Measurements from ENCODE around the gene PLXNB2.
"Not testable (repeated sequence)": the region's sequence is repeated elsewhere in the genome, so short reads cannot be mapped to it uniquely, and the experiment has no call there.

PLXNB2 gene

GRCh38 chr22:50337262-50338041 is 30.0 kb upstream of the PLXNB2 start:
- H3K4me3 Mint-ChIP-seq = no peak overlapping the region
- ATAC-seq = no peak
- no peak overlapping the region for H3K27ac Mint-ChIP-seq
- H3K27me3 Mint-ChIP-seq = no peaks in the 10 kb centered on the region
- no peaks in the 10 kb centered on the region for H3K9me3 Mint-ChIP-seq
- no peak for DNase-seq
- peaks cover 11% of the 10 kb centered on the region for H3K4me1 Mint-ChIP-seq

- H3K9me3 Mint-ChIP-seq, H3K4me1 Mint-ChIP-seq, ATAC-seq, DNase-seq, H3K27ac Mint-ChIP-seq, H3K4me3 Mint-ChIP-seq, H3K27me3 Mint-ChIP-seq: not testable (repeated sequence)
Observed at GRCh38 chr22:50334433-50334832, 27.0 kb upstream of the PLXNB2 start.

- ATAC-seq = peak; percentile 18
- Mint-ChIP-seq H3K27ac (no peak overlapping the region), H3K4me1 (peaks cover 20% of the 10 kb centered on the region), H3K4me3 (no peak overlapping the region), H3K27me3 (peaks cover 12% of the 10 kb centered on the region), H3K9me3 (no peaks in the 10 kb centered on the region)
- DNase-seq = no peak
Observed at GRCh38 chr22:50329236-50329635, 21.8 kb upstream of the PLXNB2 start.

- H3K9me3 Mint-ChIP-seq = no peaks in the 10 kb centered on the region
- H3K4me3 Mint-ChIP-seq = peak overlapping the region; percentile 86 to 91
- H3K27ac Mint-ChIP-seq = peak overlapping the region; percentile 87 to 90
- DNase-seq (no peak), ATAC-seq (no peak)
- H3K27me3 Mint-ChIP-seq = peaks cover 12% of the 10 kb centered on the region
- H3K4me1 Mint-ChIP-seq = peaks cover 20% of the 10 kb centered on the region
Observed at GRCh38 chr22:50327711-50328019, 20.2 kb upstream of the PLXNB2 start.

GRCh38 chr22:50326956-50327710 is 19.7 kb upstream of the PLXNB2 start, which contains the start of gene DENND6B:
Gene DENND6B (minus strand): TSS chr22:50327012. CDS start chr22:50326988, 24 bp downstream.
- Mint-ChIP-seq H3K27me3 (peaks cover 12% of the 10 kb centered on the region), H3K27ac (peak within 1 kb of the TSS; percentile 87 to 90), H3K4me1 (peaks cover 20% of the 10 kb centered on the region), H3K9me3 (no peaks in the 10 kb centered on the region), H3K4me3 (peak within 1 kb of the TSS; percentile 86 to 91)
- ATAC-seq (peak; percentile 95), DNase-seq (peak; percentile 66 to 71)

GRCh38 chr22:50326225-50326955 is 18.9 kb upstream of the PLXNB2 start:
- H3K4me3 Mint-ChIP-seq = peak overlapping the region; percentile 86 to 90
- ATAC-seq = peak; percentile 24

GRCh38 chr22:50325444-50326224 is 18.2 kb upstream of the PLXNB2 start:
- DNase-seq = no peak
- Mint-ChIP-seq H3K4me1 (peaks cover 20% of the 10 kb centered on the region), H3K27ac (peak overlapping the region in 1 of 2 donors; percentile 68), H3K4me3 (peak overlapping the region; percentile 86 to 90), H3K9me3 (no peaks in the 10 kb centered on the region), H3K27me3 (peaks cover 12% of the 10 kb centered on the region)
- no peak for ATAC-seq

More at GRCh38 chr22:50326225-50326955, 18.9 kb upstream of the PLXNB2 start:
- H3K4me1 Mint-ChIP-seq = peaks cover 20% of the 10 kb centered on the region
- no peaks in the 10 kb centered on the region for H3K9me3 Mint-ChIP-seq
- no peak for DNase-seq
- peaks cover 12% of the 10 kb centered on the region for H3K27me3 Mint-ChIP-seq
- H3K27ac Mint-ChIP-seq = peak overlapping the region; percentile 36 to 68

GRCh38 chr22:50323900-50324299 is 16.5 kb upstream of the PLXNB2 start:
- H3K27me3 Mint-ChIP-seq = peaks cover 12% of the 10 kb centered on the region
- ATAC-seq (no peak), DNase-seq (no peak)
- H3K4me1 Mint-ChIP-seq = peaks cover 14% of the 10 kb centered on the region
- H3K9me3 Mint-ChIP-seq = no peaks in the 10 kb centered on the region
- H3K27ac Mint-ChIP-seq = no peak overlapping the region
- no peak overlapping the region for H3K4me3 Mint-ChIP-seq

GRCh38 chr22:50322382-50323104 is 15.1 kb upstream of the PLXNB2 start:
- not testable (repeated sequence) for DNase-seq, ATAC-seq, H3K27ac Mint-ChIP-seq, H3K9me3 Mint-ChIP-seq, H3K4me3 Mint-ChIP-seq
- H3K4me1 Mint-ChIP-seq = peaks cover 11% of the 10 kb centered on the region
- H3K27me3 Mint-ChIP-seq = peaks cover 12% of the 10 kb centered on the region

GRCh38 chr22:50320671-50321325 is 13.4 kb upstream of the PLXNB2 start:
- no peaks in the 10 kb centered on the region for H3K9me3 Mint-ChIP-seq
- no peak overlapping the region for H3K4me3 Mint-ChIP-seq
- H3K27ac Mint-ChIP-seq = no peak overlapping the region

GRCh38 chr22:50320116-50320515 is 12.7 kb upstream of the PLXNB2 start:
- Mint-ChIP-seq H3K27ac (peak overlapping the region in 1 of 2 donors; percentile 82), H3K4me3 (no peak overlapping the region), H3K27me3 (no peaks in the 10 kb centered on the region), H3K9me3 (no peaks in the 10 kb centered on the region), H3K4me1 (peaks cover 6% of the 10 kb centered on the region)
- ATAC-seq = no peak
- DNase-seq = no peak

More at GRCh38 chr22:50320671-50321325, 13.4 kb upstream of the PLXNB2 start:
- peaks cover 2% of the 10 kb centered on the region for H3K4me1 Mint-ChIP-seq
- DNase-seq (no peak), ATAC-seq (no peak)
- H3K27me3 Mint-ChIP-seq = peaks cover 6% of the 10 kb centered on the region

- Mint-ChIP-seq H3K9me3 (no peaks in the 10 kb centered on the region), H3K4me1 (peaks cover 12% of the 10 kb centered on the region), H3K27me3 (no peaks in the 10 kb centered on the region), H3K27ac (no peak overlapping the region), H3K4me3 (no peak overlapping the region)
- ATAC-seq (no peak), DNase-seq (no peak)
Observed at GRCh38 chr22:50319503-50319951, 12.1 kb upstream of the PLXNB2 start.

- Mint-ChIP-seq H3K4me1 (peaks cover 19% of the 10 kb centered on the region), H3K9me3 (no peaks in the 10 kb centered on the region), H3K27ac (no peak overlapping the region), H3K4me3 (no peak overlapping the region), H3K27me3 (no peaks in the 10 kb centered on the region)
- ATAC-seq (no peak), DNase-seq (no peak)
Observed at GRCh38 chr22:50318698-50319411, 11.4 kb upstream of the PLXNB2 start.

Data from stimulated activated naive CD8-positive, alpha-beta T cell treated with anti-CD3 and anti-CD28 coated beads, Interleukin-15, amount 100 ng/mL, for 72 hours (primary cell).